Measurements from ENCODE around the gene TBC1D1.

The TBC1D1 gene

DNA sequence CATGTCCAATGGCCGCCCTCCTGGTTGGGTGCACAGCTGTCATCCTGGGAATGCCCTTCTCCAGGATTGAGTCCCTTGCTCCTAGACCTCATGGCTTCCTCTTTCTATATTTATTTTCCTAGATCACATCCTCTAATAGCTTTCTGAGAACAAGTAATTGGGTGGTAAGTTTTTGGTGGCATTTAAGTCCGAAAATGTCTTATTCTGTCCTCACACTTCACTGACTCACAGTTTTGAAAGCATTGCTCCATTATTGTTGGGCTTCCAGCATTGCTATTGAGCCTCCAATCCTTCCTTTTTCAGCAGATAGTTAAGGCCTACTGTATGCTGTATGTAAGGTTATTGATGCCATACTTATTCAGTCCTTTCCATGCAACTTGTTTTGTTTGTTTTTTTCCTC, 38.5 kb upstream of the TBC1D1 start:
- Histone ChIP-seq H4K91ac (ENCODE audit: low read depth, low read length) (no peak overlapping the region), H2BK5ac (ENCODE audit: low read depth, low read length, poor library complexity) (no peak overlapping the region), H3K79me2 (ENCODE audit: control insufficient read depth, insufficient read depth, low read length, poor library complexity) (no peaks in the 10 kb centered on the region), H2BK120ac (ENCODE audit: insufficient read depth, low read length, poor library complexity) (no peak overlapping the region), H3K14ac (ENCODE audit: low read length) (no peak overlapping the region), H3K36me3 (ENCODE audit: control insufficient read depth in 1 of 2, insufficient read depth in 2 of 2, low read length in 2 of 2) (peaks cover 13% of the 10 kb centered on the region in 2 experiments), H4K12ac (ENCODE audit: low read depth, low read length) (no peak overlapping the region), H3K18ac (ENCODE audit: low read length) (no peak overlapping the region), H3K9ac (ENCODE audit: low read length) (no peak overlapping the region), H3K4me3 (ENCODE audit: low read depth, low read length) (no peak overlapping the region), H3K4ac (ENCODE audit: low read depth, low read length) (no peak overlapping the region), H3K23ac (ENCODE audit: low read length) (no peak overlapping the region), H4K8ac (ENCODE audit: low read depth, low read length) (no peak overlapping the region), H3K27ac (ENCODE audit: low read depth, low read length) (no peak overlapping the region), H3K4me1 (ENCODE audit: control insufficient read depth in 1 of 2, insufficient read depth in 2 of 2, low read length in 2 of 2) (peaks cover 2% of the 10 kb centered on the region in 2 experiments), H2AFZ (ENCODE audit: insufficient read depth, low read length, poor library complexity) (no peak overlapping the region), H3K79me1 (ENCODE audit: low read length) (no peaks in the 10 kb centered on the region), H2AK5ac (ENCODE audit: low read length) (no peak overlapping the region), H3K9me3 (ENCODE audit: insufficient read depth, low read depth, low read length) (peaks cover 2% of the 10 kb centered on the region), H3K4me2 (ENCODE audit: low read length) (no peak overlapping the region), H3K27me3 (ENCODE audit: insufficient read depth, low read length) (no peaks in the 10 kb centered on the region), H2BK12ac (ENCODE audit: low read length) (no peak overlapping the region)
- no CpG with 5 or more reads among the region's 2 CpGs for WGBS (ENCODE audit: extremely low coverage, insufficient coverage, insufficient read length)
- no peak for DNase-seq

DNA sequence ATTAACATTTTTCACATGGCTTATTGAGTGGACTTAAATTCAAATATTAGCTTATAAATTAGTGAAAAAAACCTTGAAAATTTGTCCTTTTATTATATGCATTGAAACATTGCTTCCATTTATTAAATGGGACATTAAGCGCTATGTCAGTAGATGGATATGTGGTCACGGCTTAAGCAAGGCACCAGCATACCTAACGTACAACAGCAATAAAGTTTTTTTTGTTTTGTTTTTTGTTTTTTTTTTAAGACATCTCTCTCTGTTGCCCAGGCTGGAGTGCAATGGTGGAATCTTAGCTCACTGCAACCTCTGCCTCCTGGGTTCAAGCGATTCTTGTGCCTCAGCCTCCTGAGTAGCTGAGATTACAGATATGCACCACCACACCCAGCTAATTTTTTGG, 32.8 kb upstream of the TBC1D1 start:
- Histone ChIP-seq H3K4me3 (ENCODE audit: low read depth, low read length) (no peak overlapping the region), H3K14ac (ENCODE audit: low read length) (no peak overlapping the region), H3K4me1 (ENCODE audit: control insufficient read depth in 1 of 2, insufficient read depth in 2 of 2, low read length in 2 of 2) (no peaks in the 10 kb centered on the region), H3K4me2 (ENCODE audit: low read length) (no peak overlapping the region), H3K79me2 (ENCODE audit: control insufficient read depth, insufficient read depth, low read length, poor library complexity) (no peaks in the 10 kb centered on the region), H2BK12ac (ENCODE audit: low read length) (no peak overlapping the region), H4K12ac (ENCODE audit: low read depth, low read length) (no peak overlapping the region), H3K18ac (ENCODE audit: low read length) (no peak overlapping the region), H3K23ac (ENCODE audit: low read length) (no peak overlapping the region), H3K36me3 (ENCODE audit: control insufficient read depth in 1 of 2, insufficient read depth in 2 of 2, low read length in 2 of 2) (peaks cover 3 to 5% of the 10 kb centered on the region in 2 experiments), H4K91ac (ENCODE audit: low read depth, low read length) (no peak overlapping the region), H2BK120ac (ENCODE audit: insufficient read depth, low read length, poor library complexity) (no peak overlapping the region), H4K8ac (ENCODE audit: low read depth, low read length) (no peak overlapping the region), H3K4ac (ENCODE audit: low read depth, low read length) (no peak overlapping the region), H2AK5ac (ENCODE audit: low read length) (no peak overlapping the region), H2AFZ (ENCODE audit: insufficient read depth, low read length, poor library complexity) (no peak overlapping the region), H3K79me1 (ENCODE audit: low read length) (no peaks in the 10 kb centered on the region), H3K9me3 (ENCODE audit: insufficient read depth, low read depth, low read length) (peaks cover 2% of the 10 kb centered on the region), H2BK5ac (ENCODE audit: low read depth, low read length, poor library complexity) (no peak overlapping the region), H3K27ac (ENCODE audit: low read depth, low read length) (no peak overlapping the region), H3K27me3 (ENCODE audit: insufficient read depth, low read length) (no peaks in the 10 kb centered on the region), H3K9ac (ENCODE audit: low read length) (no peak overlapping the region)
- WGBS (ENCODE audit: extremely low coverage, insufficient coverage, insufficient read length) = no CpG with 5 or more reads among the region's 4 CpGs
- no peak for DNase-seq

DNA sequence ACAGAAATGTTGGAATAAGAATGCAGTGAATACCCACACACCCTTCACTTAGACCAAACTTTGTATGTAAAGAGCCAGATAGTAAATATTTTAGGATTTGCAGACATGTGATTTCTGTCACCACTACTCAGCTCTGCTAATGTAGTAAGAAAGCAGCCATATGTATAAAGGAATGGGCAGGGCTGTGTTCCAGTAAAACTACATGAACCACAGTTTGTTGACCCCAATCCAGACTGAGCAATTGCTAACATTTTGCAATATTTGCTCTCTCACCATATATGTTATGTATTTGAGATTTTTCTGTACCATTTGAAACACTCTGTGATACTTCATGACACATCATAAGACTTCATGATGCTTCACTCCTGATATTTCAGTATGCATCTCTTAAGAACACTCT, 32.0 kb upstream of the TBC1D1 start:
- Histone ChIP-seq H3K4me2 (ENCODE audit: low read length) (no peak overlapping the region), H2AK5ac (ENCODE audit: low read length) (no peak overlapping the region), H3K79me1 (ENCODE audit: low read length) (no peaks in the 10 kb centered on the region), H3K36me3 (ENCODE audit: control insufficient read depth in 1 of 2, insufficient read depth in 2 of 2, low read length in 2 of 2) (peaks cover under 1 to 1% of the 10 kb centered on the region in 2 experiments), H2BK5ac (ENCODE audit: low read depth, low read length, poor library complexity) (no peak overlapping the region), H2AFZ (ENCODE audit: insufficient read depth, low read length, poor library complexity) (no peak overlapping the region), H3K4ac (ENCODE audit: low read depth, low read length) (no peak overlapping the region), H2BK120ac (ENCODE audit: insufficient read depth, low read length, poor library complexity) (no peak overlapping the region), H3K27ac (ENCODE audit: low read depth, low read length) (no peak overlapping the region), H3K14ac (ENCODE audit: low read length) (no peak overlapping the region), H3K4me3 (ENCODE audit: low read depth, low read length) (no peak overlapping the region), H4K12ac (ENCODE audit: low read depth, low read length) (no peak overlapping the region), H3K9me3 (ENCODE audit: insufficient read depth, low read depth, low read length) (peaks cover under 1% of the 10 kb centered on the region), H3K18ac (ENCODE audit: low read length) (no peak overlapping the region), H3K23ac (ENCODE audit: low read length) (no peak overlapping the region), H3K27me3 (ENCODE audit: insufficient read depth, low read length) (no peaks in the 10 kb centered on the region), H3K9ac (ENCODE audit: low read length) (no peak overlapping the region), H2BK12ac (ENCODE audit: low read length) (no peak overlapping the region), H4K8ac (ENCODE audit: low read depth, low read length) (no peak overlapping the region), H3K79me2 (ENCODE audit: control insufficient read depth, insufficient read depth, low read length, poor library complexity) (no peaks in the 10 kb centered on the region), H4K91ac (ENCODE audit: low read depth, low read length) (no peak overlapping the region), H3K4me1 (ENCODE audit: control insufficient read depth in 1 of 2, insufficient read depth in 2 of 2, low read length in 2 of 2) (no peaks in the 10 kb centered on the region)
- DNase-seq = no peak

DNA sequence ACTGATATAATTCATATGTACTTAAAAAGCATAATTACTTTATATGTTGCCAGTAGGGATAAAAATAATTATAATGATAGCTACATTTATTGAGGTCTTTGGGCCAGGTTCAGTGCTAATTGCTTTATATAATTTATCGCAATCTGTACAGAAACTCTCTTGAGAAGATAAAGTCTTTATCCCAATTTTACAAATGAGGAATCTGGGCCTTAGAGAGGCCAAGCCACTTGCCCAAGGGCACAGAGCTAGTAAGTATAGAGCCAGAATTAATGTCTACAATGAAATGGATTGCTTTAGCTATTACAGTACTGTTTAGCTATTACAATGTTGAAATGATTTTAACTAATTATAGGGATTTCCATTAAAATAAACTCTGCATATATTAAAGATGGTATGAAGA, 30.6 kb upstream of the TBC1D1 start:
- Histone ChIP-seq H2BK12ac (ENCODE audit: low read length) (no peak overlapping the region), H4K91ac (ENCODE audit: low read depth, low read length) (no peak overlapping the region), H3K4me3 (ENCODE audit: low read depth, low read length) (no peak overlapping the region), H3K36me3 (ENCODE audit: control insufficient read depth in 1 of 2, insufficient read depth in 2 of 2, low read length in 2 of 2) (no peaks in the 10 kb centered on the region), H3K9ac (ENCODE audit: low read length) (no peak overlapping the region), H3K79me2 (ENCODE audit: control insufficient read depth, insufficient read depth, low read length, poor library complexity) (no peaks in the 10 kb centered on the region), H3K14ac (ENCODE audit: low read length) (no peak overlapping the region), H4K8ac (ENCODE audit: low read depth, low read length) (no peak overlapping the region), H3K27me3 (ENCODE audit: insufficient read depth, low read length) (no peaks in the 10 kb centered on the region), H4K12ac (ENCODE audit: low read depth, low read length) (no peak overlapping the region), H2AK5ac (ENCODE audit: low read length) (no peak overlapping the region), H3K79me1 (ENCODE audit: low read length) (no peaks in the 10 kb centered on the region), H2AFZ (ENCODE audit: insufficient read depth, low read length, poor library complexity) (no peak overlapping the region), H2BK120ac (ENCODE audit: insufficient read depth, low read length, poor library complexity) (no peak overlapping the region), H3K4me2 (ENCODE audit: low read length) (no peak overlapping the region), H2BK5ac (ENCODE audit: low read depth, low read length, poor library complexity) (no peak overlapping the region), H3K18ac (ENCODE audit: low read length) (no peak overlapping the region), H3K4ac (ENCODE audit: low read depth, low read length) (no peak overlapping the region), H3K23ac (ENCODE audit: low read length) (no peak overlapping the region), H3K27ac (ENCODE audit: low read depth, low read length) (no peak overlapping the region), H3K9me3 (ENCODE audit: insufficient read depth, low read depth, low read length) (peaks cover 2% of the 10 kb centered on the region), H3K4me1 (ENCODE audit: control insufficient read depth in 1 of 2, insufficient read depth in 2 of 2, low read length in 2 of 2) (peaks cover 0 to 4% of the 10 kb centered on the region in 2 experiments)
- no CpG with 5 or more reads among the region's 1 CpG for WGBS (ENCODE audit: extremely low coverage, insufficient coverage, insufficient read length)
- no peak for DNase-seq

Measured in trophoblast cell (in vitro differentiated cells and primary cell).